GM18499 (cell line): ENCODE measurements around the gene KRT7.

Source experiments
- ATAC-seq: cut with Tn5 transposase; IDR thresholded peaks from one replicate; pipeline ENCODE4 v1.9.1; 2021; ENCODE audit warnings: moderate number of reproducible peaks; ENCODE audit not compliant: insufficient read depth, unreplicated experiment

The KRT7 gene

DNA sequence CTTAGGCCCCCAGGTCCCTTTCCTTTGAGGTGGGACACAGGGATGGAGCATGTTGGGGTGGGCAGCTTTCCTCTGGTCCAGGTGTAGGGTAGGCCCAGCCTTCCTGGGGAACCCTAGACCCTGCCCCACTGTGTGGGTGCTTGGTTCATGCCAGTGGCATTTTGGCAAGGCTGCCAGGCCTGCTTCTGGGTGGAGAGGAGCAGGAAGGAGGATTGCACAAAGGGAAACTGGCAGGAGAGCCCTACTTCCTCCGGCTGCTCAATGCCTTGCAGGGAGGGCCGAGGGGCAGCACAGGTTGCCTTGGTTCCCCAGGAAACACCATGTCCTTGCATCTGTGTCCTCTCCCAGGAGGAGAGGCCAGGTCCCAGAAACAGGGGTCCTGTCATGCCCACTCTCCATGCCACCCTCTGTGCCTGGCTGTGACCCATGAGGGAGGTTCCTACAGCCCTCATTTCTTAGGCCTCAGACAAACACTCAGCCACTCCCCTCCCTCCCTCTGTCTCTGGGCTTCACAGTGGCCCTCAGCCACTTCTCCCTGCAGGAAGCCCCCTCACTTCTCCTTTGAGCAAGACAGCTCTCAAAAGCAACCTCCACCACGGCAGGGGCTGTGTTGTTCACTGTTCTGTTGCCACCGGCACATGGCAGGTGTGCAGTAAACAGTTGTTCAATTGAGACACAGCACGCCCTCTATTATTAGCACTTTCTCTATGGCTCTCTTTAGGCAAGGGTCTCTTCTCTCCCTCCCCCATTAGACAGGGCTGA, 34.4 kb upstream of the KRT7 start:
- ATAC-seq, result no peak

DNA sequence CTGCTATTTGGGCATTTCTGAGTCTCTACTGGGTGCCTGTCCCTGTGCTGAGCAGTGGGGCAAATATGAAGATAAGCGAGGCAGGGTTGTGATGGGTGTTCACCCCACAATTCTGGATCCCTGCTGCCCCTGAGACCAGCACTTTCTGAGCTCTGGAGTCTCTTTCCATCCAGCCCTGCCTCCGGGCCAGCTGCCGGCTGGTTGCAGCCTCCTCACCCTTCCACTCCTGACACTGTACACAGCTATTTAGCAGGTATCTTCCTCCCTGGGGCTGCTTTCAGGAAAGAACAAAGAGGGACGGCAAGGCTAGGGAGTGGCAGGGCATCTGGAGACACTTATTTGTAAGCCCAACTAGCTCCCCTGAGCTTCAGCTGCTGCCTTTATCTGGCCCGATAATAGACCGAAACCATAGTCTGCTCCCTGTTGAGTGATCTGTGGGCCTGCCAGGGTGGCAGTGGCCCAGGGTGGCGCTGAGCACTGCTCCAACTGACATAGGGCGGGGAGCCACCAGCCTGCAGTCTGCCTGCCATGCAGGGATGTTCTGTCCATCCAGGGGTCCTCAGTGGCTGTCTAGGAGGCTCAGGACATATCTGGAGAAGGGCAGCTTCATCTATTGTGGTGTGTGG, 33.6 kb upstream of the KRT7 start:
- no peak for ATAC-seq

DNA sequence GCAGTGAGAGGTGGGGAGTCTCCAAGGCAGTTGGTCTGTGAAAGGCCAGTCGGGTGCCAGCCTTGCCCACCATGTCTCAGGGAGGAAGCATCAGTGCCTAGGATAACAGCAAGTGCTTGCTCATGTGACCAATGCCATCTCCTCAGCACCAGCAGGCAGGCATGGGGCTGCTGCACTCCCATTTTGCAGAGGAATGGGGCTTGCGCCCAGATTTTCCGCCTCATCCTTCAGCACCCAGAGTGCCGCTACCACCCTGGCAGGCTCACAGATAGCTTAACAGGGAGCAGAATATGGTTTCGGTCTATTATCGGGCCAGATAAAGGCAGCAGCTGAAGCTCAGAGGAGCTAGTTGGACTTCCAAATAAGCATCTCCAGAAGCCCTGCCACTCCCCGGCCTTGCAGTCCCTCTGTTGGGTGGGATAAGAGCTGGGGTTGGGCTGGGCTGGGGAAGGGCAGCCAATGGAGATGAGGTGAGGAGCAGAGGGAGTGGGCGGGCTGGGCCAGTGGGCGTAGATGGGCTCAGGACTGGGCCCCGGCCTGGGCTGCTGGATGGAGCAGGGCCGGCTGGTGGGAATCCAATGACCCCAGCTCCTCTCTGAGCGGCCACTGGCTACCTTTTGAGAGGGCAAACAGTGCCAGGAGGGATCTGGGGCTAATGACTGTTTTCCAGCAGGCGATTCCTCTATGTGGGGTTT, 32.8 kb upstream of the KRT7 start:
- ATAC-seq, result no peak

DNA sequence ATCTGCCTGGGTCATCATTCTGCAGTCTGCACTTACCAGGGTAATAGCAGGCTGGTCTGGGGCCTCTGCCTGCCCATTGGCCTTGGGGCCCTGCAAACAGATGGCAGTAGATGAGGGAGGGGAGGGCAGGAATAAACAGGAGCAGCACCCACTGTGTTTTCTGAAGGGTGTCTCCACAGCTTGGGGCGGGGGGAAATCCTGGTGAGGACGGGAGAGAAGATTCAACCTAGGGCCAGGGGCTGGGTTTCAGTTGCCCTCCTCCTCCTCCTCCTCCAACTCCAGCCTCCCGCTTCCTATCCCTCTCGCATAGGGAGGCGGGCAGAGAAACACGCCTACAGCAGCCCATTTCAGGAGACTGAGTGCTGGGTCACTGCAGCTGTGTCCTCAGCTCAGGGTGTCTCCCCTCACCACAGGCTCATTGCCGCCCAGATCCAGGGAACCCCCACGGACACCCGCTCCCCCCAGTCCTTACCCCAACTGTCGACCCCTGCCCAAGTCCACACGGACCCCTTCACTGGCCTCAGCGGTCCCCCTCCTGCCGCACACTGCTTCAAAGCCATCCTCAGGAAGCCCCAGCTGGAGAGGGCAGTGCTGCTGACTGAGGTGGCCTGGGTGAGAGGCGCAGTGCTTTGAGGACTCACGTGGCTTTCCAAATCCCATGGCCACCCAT, 32.1 kb upstream of the KRT7 start:
- ATAC-seq, result no peak

DNA sequence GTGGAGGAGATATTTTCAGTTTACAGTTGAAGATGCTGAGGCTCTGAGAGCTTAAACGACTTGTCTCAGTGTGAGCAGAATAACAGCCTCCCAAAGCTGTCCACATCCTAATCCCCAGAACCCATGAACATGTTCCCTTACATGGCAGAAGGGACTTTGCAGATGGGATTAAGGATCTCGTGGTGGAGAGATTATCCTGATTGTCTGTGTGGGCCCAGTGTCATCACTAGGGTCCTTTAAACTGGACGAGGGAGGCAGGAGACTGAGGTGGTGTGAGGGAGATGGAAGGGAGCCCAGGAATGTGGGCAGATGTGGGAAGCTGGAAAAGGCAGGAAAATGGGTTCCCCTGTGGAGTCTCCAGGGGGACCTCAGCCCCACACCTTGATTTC, 31.6 kb upstream of the KRT7 start:
- no peak for ATAC-seq

DNA sequence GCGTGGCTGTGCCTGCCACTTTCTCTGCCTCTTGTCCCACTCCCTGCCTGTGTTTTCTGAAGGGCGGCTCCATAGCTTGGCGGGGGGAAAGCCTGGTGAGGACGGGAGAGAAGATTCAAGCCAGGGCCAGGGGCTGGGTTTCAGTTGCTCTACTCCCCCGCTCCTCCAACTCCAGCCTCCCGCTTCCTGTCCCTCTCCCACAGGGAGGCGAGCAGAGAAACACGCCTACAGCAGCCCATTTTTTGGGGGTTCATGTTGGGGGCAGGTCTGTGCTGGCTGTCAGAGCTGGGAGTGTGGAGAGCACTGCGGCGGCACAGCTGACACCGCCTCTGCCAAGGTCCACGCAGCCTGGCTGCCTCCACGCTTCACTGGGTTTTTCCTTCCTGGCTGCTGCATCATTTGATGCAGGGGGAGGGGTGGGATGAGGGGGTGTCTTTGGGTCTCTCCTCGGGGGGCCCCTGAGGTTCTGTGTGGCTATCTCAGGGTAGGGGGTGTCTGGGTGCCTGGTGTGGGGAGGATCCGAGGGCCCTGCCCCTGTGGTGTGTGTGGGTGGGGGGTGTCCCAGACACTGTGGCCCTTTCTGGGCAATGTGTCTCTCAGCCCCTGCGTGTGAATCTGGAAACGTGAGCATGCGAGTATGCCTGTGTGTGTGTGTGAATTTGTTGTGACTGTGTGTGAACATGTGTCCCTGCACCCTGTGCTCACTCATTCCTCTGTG, 30.5 kb upstream of the KRT7 start:
- ATAC-seq, result no peak

DNA sequence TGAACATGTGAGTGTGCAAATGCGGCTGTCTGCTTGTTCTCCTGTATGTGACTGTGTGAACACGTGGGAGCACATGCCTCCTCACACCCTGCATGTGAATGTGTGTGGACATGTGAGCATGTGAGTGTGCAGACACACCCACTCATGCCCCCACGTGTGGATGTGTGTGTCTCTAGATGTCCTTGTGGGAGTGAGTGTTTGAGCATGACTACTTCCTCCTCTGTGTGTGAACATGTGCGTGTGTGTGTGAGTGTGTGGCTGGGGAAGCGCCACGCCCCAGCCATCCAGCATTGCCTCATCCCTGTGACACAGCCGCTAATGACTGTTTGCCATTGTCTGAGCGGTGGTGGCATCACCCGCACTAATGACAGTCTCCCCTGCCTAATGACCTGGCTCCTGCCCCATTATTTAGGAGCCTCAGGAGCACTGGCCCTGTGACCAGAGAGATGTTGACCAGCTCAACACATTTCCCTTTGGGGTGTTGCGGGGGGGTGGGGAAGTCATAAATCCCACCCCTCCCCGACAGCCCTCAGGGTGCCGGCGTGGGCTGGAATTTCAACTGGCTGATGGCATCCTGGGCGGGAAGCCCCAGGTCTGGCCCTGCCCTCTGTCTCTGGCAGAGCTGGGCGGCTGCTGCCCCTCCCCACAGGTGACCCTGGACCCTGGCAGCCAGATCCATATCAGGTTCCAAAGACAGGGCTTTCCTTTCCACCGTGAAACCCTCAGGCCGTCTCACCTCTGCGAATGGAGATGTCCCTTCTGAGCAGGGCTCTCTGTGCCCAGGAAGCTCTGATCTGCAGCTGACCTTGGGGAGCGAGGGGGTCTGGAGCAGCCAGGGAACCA, 29.7 kb upstream of the KRT7 start:
- no peak for ATAC-seq

DNA sequence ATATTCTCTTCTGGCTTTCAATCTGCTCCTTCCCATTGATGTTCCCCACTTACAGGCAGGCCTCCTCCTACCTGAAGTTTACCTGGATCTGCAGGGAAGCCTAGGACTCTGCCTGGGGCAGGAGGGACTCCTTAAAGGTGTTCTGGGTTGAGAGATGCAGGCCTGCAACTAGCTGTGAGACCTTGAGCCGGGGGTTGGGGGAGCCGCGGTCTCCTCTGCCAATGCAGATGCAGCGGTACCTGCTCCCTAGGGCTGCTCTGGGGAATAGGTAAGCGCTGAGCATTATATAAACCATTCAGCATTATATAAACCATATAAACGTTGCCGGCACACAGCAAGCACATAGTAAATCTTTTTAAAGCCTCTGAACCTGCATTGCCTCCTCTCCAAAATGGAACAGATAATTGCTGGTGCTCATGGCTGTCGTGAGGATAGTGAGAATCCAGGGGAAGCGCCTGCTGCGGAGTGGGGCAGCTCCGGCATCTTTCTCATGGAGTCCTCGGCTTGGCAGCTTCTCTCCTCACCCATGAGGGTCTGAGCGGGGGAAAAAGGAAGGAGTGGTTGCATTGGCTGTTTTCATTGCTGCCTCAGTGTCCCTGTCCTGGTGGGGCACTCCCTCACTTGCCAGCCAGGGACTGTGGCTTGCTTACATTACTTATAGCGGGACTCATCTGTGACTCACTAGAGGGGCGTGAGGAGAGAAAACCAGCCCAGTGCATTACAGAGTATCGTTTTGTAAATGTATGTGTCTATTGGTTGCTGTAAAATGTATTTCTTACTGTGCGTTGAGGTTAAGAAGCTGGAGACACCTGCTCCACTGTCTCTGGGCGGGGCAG, 28.7 kb upstream of the KRT7 start:
- no peak for ATAC-seq

DNA sequence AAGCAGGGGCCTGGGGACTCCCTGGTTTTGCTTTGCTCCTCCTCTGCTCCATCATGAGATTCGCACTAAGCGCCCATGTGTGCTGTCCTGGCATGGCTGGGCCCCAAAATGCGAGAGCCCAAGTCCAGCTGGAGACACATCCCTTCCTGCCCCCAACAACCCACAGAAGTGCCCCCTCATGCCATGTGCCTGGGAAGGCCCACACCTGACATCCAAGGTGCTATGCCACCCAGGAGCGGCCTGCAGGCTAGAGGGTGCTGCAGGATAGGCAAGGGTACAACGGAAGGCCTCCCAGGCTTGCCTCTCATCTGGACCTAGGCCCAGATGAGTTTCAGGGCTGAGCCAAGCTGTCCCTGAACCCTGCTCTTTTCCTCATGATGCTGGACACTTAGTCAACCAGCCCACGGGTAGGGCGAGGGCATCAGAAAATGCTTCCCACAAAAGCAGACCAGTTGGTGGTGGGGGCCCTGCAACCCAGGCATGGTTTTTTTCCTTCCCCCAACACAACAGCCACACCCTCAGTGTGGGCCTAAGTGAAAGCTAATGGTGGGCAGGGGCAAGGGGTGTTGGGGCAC, 28.0 kb upstream of the KRT7 start:
- no peak for ATAC-seq

DNA sequence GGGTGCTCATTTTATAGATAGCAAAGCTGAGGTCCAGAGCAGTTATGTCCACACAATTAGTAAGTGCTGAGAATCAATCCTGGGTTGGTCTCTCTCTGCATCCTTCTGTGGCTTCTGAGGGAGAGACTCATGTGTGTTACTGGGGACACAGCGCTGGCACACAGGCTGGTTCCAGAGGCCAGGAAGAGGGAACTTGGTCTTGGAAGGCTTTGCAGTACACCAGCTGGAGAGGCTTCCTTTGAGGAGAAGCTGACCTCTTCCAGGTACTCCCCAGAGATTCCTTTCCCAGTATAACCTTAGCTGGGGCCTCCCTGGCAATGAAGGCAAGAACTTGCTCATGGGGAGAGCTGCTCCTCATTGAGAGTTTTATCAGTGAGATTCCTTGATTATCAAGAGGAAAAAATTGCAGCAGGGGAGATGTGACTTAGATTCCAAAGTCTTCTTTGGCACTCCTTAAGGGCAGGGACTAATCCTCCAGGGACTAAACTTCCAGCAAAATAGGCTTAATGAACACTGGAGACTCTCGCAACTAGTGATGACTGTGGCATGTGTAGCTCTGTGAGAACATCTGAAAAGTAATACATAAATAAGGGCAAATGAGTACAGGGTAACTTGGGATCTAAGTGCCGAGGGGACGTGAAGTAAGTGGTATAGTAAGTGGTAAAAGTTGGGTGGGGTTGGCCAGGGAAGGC, 27.3 kb upstream of the KRT7 start:
- no peak for ATAC-seq

DNA sequence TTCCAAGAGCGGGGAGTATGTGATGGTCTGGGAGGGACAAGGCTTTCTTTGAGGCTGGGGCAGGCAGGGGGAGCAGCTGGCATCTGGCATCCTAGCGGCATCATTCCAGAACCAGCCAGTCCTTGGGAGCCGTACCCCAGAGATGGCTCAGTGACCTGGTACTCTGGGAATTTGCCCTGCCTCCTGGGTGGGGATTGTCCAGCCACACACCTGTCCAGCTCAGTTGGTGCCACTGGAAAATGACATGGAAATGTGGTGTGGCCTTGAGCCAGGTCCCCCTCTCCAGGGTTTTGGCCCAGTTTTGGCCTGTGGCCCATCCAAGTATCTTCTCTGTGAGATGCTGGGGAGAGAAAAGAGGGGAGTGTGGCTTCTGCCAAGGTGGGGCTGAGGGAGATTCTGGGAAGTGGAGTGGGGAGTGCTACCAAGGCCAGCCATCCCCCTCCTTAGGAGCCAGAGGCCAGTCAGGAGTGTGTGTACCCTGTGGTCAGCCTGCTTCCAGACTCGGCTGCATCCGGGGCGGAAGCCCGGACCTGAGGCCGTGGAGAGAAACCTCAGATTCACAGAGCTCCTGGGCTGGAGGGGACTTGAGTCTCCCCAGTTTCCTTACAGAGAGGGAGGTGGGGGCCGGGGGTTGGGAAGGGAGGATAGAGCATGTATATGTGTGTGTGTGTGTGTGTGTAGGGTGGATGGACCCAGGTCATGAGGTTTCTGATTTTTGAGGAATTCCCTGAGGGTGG, 26.6 kb upstream of the KRT7 start:
- ATAC-seq, result no peak

DNA sequence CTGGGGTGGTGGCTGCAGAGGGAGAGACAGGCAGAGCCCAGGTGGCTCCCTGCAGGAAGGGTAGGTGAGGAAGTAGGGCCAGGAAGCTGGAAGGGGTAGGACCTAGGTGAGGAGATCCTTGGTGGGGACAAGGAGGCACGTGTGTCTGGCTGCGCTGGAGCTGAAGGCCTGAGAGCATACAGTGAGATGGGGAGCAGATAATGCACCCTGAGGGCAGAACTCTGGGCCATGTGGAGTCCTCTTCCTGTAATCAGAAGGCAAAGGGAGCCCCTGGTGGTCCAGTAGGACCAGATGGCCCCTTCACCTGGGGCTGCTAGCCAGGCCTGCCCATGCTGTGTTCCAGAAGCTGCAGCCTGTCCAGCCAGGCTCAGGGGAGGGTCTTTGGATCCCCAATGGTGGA, 25.9 kb upstream of the KRT7 start:
- ATAC-seq, result no peak

DNA sequence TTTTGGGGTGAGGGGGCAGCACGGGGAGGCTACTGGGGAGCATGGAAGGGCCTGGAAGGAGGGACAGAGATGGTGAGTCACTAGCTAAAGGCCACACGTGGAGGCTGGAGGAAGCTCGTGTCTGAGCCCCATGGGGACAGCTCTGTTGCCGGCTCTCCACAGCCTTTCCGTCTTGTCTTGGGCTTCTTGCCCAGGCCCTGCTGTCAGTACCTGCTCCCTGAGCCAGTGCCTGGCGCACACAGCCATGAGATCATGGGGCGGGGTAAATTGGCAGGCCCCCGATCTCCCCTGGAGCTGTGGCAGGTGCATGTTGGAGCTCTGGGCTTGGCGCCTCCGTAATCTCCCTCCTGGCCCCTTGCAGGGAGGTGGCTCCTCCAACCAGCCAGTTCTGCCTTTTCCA, 25.1 kb upstream of the KRT7 start:
- no peak for ATAC-seq

DNA sequence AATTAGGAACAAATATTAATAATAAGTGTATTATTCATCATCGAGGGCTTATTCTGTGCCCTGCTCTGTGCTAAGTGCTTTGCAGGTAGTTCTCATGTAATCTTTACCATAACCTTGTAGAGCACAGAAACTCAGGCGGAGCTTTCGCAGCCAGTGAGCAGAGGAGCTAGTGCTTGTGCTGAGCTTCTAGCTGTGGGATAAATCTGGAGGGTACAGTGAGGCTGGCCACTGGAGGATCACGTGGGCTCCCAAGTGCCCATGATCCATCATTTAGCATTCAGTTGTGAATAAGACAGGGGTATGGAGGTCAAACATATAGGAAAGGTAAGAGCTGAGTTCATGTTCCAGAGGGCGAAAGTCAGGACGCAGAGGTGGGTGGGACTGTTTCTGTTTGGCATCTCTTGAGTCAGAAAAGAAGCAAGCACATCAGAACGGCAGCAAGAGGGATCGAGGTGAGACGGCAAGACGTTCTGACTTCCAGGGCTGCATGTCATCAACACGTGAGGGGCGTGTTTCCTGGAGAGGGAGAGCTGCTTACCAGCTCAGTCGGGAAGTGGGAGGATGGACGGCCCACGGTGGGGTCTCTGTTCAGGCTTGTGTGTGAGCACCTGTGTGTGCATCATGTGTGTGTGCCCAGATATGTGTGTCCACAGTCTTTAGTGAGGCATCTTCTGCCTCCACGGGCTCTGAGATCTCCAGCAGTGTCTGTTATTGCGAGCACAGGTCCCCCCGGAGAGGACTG, 24.4 kb upstream of the KRT7 start:
- no peak for ATAC-seq

DNA sequence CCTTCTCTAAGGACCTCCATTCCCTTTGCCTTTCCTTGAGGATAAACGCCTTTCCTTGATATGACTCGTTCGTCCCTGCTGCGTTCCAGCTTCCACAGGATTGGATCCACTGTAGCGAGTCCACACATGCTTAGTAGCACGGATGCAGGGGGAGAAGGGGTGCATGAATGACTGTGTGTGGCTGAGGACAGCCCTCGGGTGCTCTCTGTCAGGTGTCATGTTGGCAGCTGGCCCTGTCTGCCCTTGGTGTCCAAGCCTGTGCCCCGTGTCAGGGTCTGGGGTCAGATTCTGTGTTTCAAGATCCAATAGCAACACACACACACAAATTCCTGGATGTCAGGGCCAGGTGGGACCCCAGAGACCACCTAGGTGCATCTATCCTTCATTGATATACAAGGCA, 23.7 kb upstream of the KRT7 start:
- no peak for ATAC-seq

DNA sequence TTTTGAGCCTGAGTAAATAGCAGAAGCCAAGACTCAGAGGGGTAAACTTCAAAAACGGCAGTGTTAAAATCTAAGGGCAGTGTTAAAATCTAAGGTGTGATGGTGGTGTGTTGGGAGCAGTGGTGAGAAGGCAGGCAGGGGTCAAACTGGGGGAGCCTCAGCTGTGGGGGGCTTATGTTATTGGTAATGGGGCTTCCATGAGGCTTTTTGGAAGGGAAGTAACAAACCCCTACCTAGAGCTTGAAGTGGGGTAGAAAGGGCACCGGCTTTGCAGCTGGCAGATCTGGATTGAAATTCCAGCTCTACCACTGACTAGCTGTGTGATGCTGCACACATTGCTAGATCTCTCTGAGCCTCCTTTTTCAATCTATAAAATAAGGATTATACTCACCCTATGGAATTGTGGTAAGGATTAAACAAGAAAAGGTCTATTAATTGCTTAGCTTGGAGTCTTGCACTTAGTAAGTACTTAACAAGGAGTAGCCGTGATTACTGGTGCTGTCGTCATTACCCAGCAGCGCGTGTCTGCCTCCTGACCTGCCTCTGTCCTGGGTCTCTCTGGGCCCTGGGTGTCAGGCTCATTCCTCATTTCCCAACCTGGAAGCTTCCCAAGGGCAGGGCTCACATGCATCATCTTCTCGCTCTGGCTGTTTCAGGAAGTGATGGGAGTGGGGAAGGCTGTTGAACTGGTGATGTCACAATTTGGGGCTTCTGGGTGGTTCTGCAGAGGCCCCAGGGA, 22.7 kb upstream of the KRT7 start:
- ATAC-seq, result no peak
